ENCODE data around the gene GALP.
A peak's percentile ranks its signal among the peaks of the same experiment; 100 is the strongest.
"Not testable (repeated sequence)": the region's sequence is repeated elsewhere in the genome, so short reads cannot be mapped to it uniquely, and the experiment has no call there.

The GALP gene

DNA sequence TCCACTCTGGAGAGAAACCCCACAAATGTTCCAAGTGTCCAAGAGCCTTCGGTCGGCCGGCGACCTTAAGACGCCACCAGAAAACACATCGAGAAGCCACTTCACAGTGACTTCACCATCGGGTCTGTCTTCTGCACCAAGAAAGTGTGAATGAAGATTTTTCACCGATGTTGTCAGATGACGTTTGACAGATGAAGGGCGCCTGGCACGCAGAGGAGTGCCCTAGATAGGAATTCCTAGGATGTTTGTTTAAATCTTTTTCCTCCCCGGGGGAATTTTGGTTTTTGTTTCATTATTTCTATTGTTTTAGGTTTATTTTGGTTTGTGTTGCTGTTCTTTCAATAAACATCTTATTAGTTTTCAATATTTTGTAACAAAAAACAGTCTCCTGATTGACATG, 33.3 kb downstream of the GALP start:
- no peak for DNase-seq (ENCODE audit: low read depth)
- H3K4me3 ChIP-seq (ENCODE audit: low read length), result no peak overlapping the region
- TF ChIP-seq, protein P1, sequence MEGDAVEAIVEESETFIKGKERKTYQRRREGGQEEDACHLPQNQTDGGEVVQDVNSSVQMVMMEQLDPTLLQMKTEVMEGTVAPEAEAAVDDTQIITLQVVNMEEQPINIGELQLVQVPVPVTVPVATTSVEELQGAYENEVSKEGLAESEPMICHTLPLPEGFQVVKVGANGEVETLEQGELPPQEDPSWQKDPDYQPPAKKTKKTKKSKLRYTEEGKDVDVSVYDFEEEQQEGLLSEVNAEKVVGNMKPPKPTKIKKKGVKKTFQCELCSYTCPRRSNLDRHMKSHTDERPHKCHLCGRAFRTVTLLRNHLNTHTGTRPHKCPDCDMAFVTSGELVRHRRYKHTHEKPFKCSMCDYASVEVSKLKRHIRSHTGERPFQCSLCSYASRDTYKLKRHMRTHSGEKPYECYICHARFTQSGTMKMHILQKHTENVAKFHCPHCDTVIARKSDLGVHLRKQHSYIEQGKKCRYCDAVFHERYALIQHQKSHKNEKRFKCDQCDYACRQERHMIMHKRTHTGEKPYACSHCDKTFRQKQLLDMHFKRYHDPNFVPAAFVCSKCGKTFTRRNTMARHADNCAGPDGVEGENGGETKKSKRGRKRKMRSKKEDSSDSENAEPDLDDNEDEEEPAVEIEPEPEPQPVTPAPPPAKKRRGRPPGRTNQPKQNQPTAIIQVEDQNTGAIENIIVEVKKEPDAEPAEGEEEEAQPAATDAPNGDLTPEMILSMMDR (conservative IDR thresholded peaks at IDR 0.05; ENCODE audit: low read depth, low read length), result no peak

DNA sequence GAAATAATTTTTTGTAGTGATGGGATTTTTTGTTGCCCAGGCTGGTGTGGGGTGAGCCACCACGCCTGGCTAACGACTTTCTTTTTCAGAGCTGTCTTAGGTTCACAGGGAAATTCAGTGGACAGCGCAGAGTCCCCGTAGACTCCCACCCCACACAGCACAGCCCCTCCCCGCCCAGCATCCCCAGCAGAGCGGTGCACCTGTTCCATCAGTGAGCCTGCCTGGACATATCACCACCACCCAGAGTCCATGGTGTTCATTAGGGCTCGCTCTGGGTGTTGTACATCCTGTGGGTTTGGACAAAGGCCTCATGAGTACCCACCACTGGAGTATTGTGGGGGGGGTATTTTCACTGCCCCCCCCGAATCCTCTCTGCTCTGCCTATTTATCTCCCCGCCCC, 34.2 kb downstream of the GALP start:
- not testable (repeated sequence) for H3K4me3 ChIP-seq (ENCODE audit: low read length); DNase-seq (ENCODE audit: low read depth)

DNA sequence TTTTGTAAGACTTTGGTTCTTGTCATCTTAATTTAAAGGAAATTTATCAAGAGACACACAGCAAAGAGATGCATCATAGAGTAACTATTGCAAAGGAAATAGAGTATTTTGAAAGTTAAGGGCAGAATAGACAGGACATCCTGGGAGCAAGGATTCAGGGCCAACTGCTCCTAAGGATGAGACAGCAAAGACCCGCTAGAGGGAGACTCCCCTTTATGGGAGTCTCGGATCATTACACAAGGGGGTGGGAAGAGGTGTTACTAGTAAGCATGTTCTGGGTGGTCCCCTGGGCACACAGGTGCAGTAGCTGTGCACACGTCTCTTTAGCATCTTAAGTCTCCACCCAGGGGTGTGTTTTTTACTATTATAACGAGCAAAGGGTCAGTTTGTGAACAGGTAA, 35.9 kb downstream of the GALP start:
- no peak overlapping the region for H3K4me3 ChIP-seq (ENCODE audit: low read length)
- TF ChIP-seq, protein P1 (conservative IDR thresholded peaks at IDR 0.05; ENCODE audit: low read depth, low read length), result no peak
- DNase-seq (ENCODE audit: low read depth), result no peak

DNA sequence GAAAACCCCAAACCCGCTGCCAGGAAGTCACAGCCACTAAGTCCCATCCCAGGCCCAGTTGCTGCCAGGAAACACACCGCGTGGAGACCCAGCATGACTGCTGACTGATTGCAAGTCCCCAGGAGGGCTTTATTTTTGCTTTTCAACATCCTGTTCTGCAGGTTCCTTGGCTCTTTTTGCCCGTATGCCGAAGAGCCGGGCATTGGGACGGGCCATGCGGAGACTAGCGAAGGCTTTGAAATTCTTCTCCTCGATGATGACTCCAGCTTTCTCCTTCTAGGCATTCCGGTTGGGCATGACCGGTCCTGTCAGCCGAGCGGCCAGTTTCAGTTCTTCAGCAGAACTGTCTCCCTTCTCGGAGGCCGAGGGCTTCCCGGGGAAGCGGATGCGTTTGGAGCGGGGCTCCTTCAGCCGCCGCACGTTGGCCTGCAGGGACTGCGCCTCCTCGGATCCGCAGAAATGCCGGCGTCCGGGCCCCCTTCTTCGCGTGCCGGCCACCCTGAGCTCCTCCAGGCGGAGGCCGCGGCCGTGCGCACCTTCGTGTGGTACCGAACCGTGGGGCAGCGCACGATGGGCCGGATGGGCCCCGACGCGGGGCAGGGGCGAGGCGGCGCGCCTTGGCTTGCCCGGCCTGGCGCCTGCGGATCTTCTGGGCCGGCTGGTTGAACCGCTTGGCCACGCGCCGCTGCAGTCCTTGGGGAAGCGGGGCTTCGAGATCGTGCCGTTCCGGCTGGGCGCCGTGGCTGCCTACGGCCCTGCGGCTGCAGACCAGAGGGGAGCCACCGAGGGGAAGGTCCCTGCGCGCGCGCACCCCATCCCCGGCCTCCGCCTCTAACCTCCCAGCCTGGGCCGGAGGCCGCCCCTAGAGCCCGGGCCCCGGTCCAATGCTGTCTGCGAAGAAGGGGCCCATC, 41.5 kb downstream of the GALP start:
- no peak for DNase-seq (ENCODE audit: low read depth)
- peak overlapping the region; percentile 27 for H3K4me3 ChIP-seq (ENCODE audit: low read length)
- TF ChIP-seq, protein P1 (conservative IDR thresholded peaks at IDR 0.05; ENCODE audit: low read depth, low read length), result no peak

DNA sequence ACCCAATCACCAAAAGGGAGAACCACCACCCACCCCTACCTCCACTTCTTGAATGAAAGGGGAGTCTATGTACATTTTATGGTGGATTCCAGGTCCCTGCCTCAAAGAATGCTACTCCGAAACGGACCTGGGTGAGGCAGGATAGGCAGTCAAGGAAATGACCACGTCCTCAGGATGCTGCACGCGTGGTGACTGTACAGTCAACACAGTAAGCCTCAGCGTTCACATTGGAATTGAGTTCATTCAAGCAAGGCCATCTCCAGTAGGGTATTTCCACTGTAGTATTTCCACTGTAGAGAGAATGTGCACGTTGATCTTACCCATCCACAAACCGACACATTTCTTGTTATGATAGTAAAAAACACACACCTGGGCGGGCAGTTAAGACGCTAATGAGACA, 43.2 kb downstream of the GALP start:
- no peak overlapping the region for H3K4me3 ChIP-seq (ENCODE audit: low read length)
- TF ChIP-seq, protein P1 (conservative IDR thresholded peaks at IDR 0.05; ENCODE audit: low read depth, low read length), result no peak

DNA sequence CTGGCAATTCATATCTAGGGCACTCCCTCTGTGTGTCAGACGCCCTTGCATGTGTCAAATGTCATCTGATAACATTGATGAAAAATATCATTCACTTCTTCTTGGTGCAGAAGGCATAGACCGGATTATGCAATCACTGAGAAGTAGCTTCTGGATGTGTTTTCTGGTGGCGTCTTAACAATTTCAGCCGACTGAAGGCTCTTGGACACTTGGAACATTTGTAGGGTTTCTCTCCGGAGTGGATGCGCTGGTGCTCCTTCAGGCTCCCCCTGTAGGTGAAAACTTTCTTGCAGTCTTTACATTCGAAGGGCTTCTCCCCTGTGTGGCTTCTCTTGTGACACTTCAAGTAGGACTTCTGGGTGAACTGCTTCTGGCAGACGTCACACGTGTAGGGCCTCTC, 45.6 kb downstream of the GALP start:
- not testable (repeated sequence) for DNase-seq (ENCODE audit: low read depth); H3K4me3 ChIP-seq (ENCODE audit: low read length)
- TF ChIP-seq, protein P1 (conservative IDR thresholded peaks at IDR 0.05; ENCODE audit: low read depth, low read length), result peak; percentile 38

More for the DNA sequence above, 43.2 kb downstream of the GALP start:
- DNase-seq (ENCODE audit: low read depth), result no peak

DNA sequence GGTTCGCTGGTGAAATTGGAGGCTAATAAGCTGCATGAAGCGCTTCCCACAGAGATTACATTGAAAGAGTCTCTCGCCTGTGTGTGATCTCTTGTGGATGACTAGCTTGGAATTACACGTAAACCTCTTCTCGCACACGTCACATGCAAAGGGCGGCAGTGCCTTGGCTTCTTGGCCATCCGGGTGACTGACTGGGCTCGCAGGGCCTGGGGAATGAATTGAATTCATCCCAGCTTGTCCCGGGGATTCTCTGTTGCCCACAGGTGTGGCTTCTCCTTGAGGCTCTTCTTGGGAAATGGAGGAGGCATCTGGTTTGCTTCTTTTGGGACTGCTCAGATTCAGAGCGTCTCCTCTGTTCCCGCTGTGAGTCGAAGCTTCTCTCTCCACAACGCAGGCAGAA, 46.0 kb downstream of the GALP start:
- no peak overlapping the region for H3K4me3 ChIP-seq (ENCODE audit: low read length)
- TF ChIP-seq, protein P1 (conservative IDR thresholded peaks at IDR 0.05; ENCODE audit: low read depth, low read length), result no peak
- no peak for DNase-seq (ENCODE audit: low read depth)

Data from retinal pigment epithelial cell (primary cell).